HCT116 (cell line): ENCODE measurements around the gene FAM177B. TPM values are rescaled to one million over a fixed set of nuclear protein-coding genes. Genes with fewer than 3 reads are reported as not detected.

Experiments
- ATAC-seq: fragments of 200-7000 bp; cut with Tn5 transposase; 2 replicates; pipeline ENCODE4 v1.9.1; 2020; ENCODE audit warnings: mild to moderate bottlenecking, moderate library complexity
- BruUV-seq: library from RNA; stranded (reverse); fragments of 400-500 nt; replicated peaks from 2 replicates; lab custom pipeline; 2021; lab: Mats Ljungman, UMichigan
- CTCF ChIA-PET: fragments of 300-600 bp; sonication (Branson Sonifier 250); formaldehyde crosslinking; loops from one replicate; lab custom pipeline; 2021; ENCODE audit warnings: antibody characterized with exemption; lab: Charles Lee
- POLR2A ChIA-PET: fragments of 300-600, 350-600 bp; sonication (Branson Sonifier 250); formaldehyde crosslinking; loops from one replicate; lab custom pipeline; 2021; ENCODE audit warnings: antibody characterized with exemption; lab: Charles Lee
- RAD21 ChIA-PET, 2 experiments: fragments of 300-600 bp; sonication (Branson Sonifier 250); formaldehyde crosslinking; loops; one replicate each; lab custom pipeline; 2023; ENCODE audit warnings: low total read pairs in 2 of 2; ENCODE audit not compliant: uncharacterized antibody in 2 of 2, unreplicated experiment in 2 of 2, low non-redundant PET in 1 of 2; lab: Charles Lee
- DNase-seq: peaks from one replicate; pipeline ENCODE4 v3.0.0-alpha.2; 2010; ENCODE audit warnings: low read depth, low spot score
- H2AFZ ChIP-seq: fragments of 200-600 bp; shearing (Covaris generic), sonication (generic); 2 replicates; pipeline ENCODE4 v1.6.1; 2017; ENCODE audit warnings: low read depth, mixed run types, mixed read lengths, antibody characterized with exemption, low read length; ENCODE audit not compliant: poor library complexity, severe bottlenecking
- H3K27ac ChIP-seq: 2 replicates; pipeline ENCODE4 v1.5.1; 2012; ENCODE audit warnings: low read depth, low read length
- H3K27me3 ChIP-seq: fragments of 200-600 bp; sonication (generic); 2 replicates; pipeline ENCODE4 v1.6.1; 2016; ENCODE audit warnings: mixed run types, low read length, mixed read lengths; ENCODE audit not compliant: insufficient read depth
- H3K36me3 ChIP-seq, 2 experiments: fragments of 200-500 bp in 1 of 2; fragments of 200-600 bp in 1 of 2; sonication (Bioruptor generic) in 1 of 2; sonication (generic) in 1 of 2; 2 replicates each; pipeline versions ENCODE4 v1.5.1 to v1.6.1; 2014 to 2016; ENCODE audit warnings: low read length in 2 of 2, inconsistent platforms in 1 of 2, mixed read lengths in 1 of 2, mixed run types in 1 of 2; ENCODE audit not compliant: insufficient read depth in 2 of 2, control insufficient read depth in 1 of 2
- H3K4me1 ChIP-seq, 2 experiments: fragments of 200-600 bp in 1 of 2; sonication (generic) in 1 of 2; 2 replicates each; pipeline versions ENCODE4 v1.5.1 to v1.6.1; 2012 to 2017; ENCODE audit warnings: low read length in 2 of 2, inconsistent platforms in 1 of 2, mild to moderate bottlenecking in 1 of 2, mixed read lengths in 1 of 2, mixed run types in 1 of 2, moderate library complexity in 1 of 2; ENCODE audit not compliant: insufficient read depth in 2 of 2, control insufficient read depth in 1 of 2
- H3K4me2 ChIP-seq: fragments of 200-600 bp; sonication (generic); 2 replicates; pipeline ENCODE4 v1.6.1; 2017; ENCODE audit warnings: mixed run types, low read length, mixed read lengths
- H3K4me3 ChIP-seq, 2 experiments: fragments of 200-600 bp in 1 of 2; sonication (generic) in 1 of 2; replicated peaks in 1 of 2; 2 replicates each; pipeline ENCODE4 v1.5.1; 2011 to 2016; ENCODE audit warnings: low read length in 2 of 2, control low read depth in 1 of 2, low read depth in 1 of 2, mild to moderate bottlenecking in 1 of 2, mixed read lengths in 1 of 2, mixed run types in 1 of 2
- H3K79me2 ChIP-seq: fragments of 200-600 bp; sonication (generic); 2 replicates; pipeline ENCODE4 v1.6.1; 2017; ENCODE audit warnings: mild to moderate bottlenecking, mixed run types, low read length, moderate library complexity, mixed read lengths; ENCODE audit not compliant: insufficient read depth
- H3K9ac ChIP-seq: fragments of 200-600 bp; sonication (generic); 2 replicates; pipeline ENCODE4 v1.6.1; 2016; ENCODE audit warnings: low read length, mixed read lengths
- H3K9me2 ChIP-seq: fragments of 200-600 bp; sonication (generic), shearing (Covaris generic); 2 replicates; pipeline ENCODE4 v1.6.1; 2017; ENCODE audit warnings: mixed run types, mild to moderate bottlenecking, moderate library complexity; ENCODE audit not compliant: insufficient read depth
- H3K9me3 ChIP-seq, 2 experiments: fragments of 200-500 bp in 1 of 2; fragments of 200-600 bp in 1 of 2; sonication (Bioruptor generic) in 1 of 2; sonication (generic) in 1 of 2; 2 replicates each; pipeline ENCODE4 v1.6.1; 2014 to 2017; ENCODE audit warnings: low read length in 2 of 2, mixed read lengths in 2 of 2, inconsistent platforms in 1 of 2, low read depth in 1 of 2, mild to moderate bottlenecking in 1 of 2, mixed run types in 1 of 2, moderate library complexity in 1 of 2; ENCODE audit not compliant: control insufficient read depth in 1 of 2, insufficient read depth in 1 of 2
- H4K20me1 ChIP-seq: fragments of 200-600 bp; sonication (generic), shearing (Covaris generic); 2 replicates; pipeline ENCODE4 v1.6.1; 2017; ENCODE audit warnings: mixed run types, mild to moderate bottlenecking, moderate library complexity; ENCODE audit not compliant: insufficient read depth
- CBX3 ChIP-seq: IDR thresholded peaks from 2 replicates; pipeline ENCODE4 v1.6.1; 2012; ENCODE audit warnings: low read depth
- CEBPB ChIP-seq: IDR thresholded peaks from 2 replicates; pipeline ENCODE4 v1.6.1; 2012; ENCODE audit warnings: low read depth
- ELF1 ChIP-seq: IDR thresholded peaks from 2 replicates; pipeline ENCODE4 v1.6.1; 2012; ENCODE audit warnings: low read depth, borderline replicate concordance
- EZH2phosphoT487 ChIP-seq: fragments of 200-600 bp; IDR thresholded peaks from 2 replicates; pipeline ENCODE4 v1.6.1; 2018; ENCODE audit warnings: antibody characterized with exemption, borderline replicate concordance
- JUND ChIP-seq: IDR thresholded peaks from 2 replicates; pipeline ENCODE4 v1.6.1; 2012
- POLR2A ChIP-seq: IDR thresholded peaks from 2 replicates; pipeline ENCODE4 v1.7.0; 2011; ENCODE audit warnings: borderline replicate concordance; ENCODE audit not compliant: insufficient read depth, insufficient read length; ENCODE audit errors: extremely low read depth
- POLR2AphosphoS5 ChIP-seq: IDR thresholded peaks from 2 replicates; pipeline ENCODE4 v1.6.1; 2011; ENCODE audit warnings: mild to moderate bottlenecking, low read depth, low read length, moderate library complexity
- RAD21 ChIP-seq: IDR thresholded peaks from 2 replicates; pipeline ENCODE4 v1.6.1; 2012; ENCODE audit warnings: low read depth, mild to moderate bottlenecking
- SP1 ChIP-seq: IDR thresholded peaks from 2 replicates; pipeline ENCODE4 v1.6.1; 2012; ENCODE audit warnings: low read depth
- SRF ChIP-seq: IDR thresholded peaks from 2 replicates; pipeline ENCODE4 v1.6.1; 2012; ENCODE audit warnings: low read depth
- ZFX ChIP-seq: fragments of 450-650 bp; IDR thresholded peaks from 2 replicates; pipeline ENCODE4 v1.6.1; 2017
- intact Hi-C: fragments of 100-400 bp; cut with micrococcal nuclease; formaldehyde crosslinking; loops from 2 replicates; pipeline ENCODE4 v1.10.0; 2022
- total RNA-seq: library from RNA; stranded (reverse); gene quantifications from one replicate; pipeline ENCODE4 v1.2.1, GENCODE V29; 2021; ENCODE audit not compliant: unreplicated experiment
- TF ChIP-seq, protein P1 (sequence below): IDR thresholded peaks from 2 replicates; pipeline ENCODE4 v1.6.1; 2011; ENCODE audit warnings: mild to moderate bottlenecking, low read length, moderate library complexity; ENCODE audit not compliant: insufficient replicate concordance; ENCODE audit errors: extremely low read depth
- TF ChIP-seq, protein P2 (sequence below): IDR thresholded peaks from 2 replicates; pipeline ENCODE4 v1.6.1; 2012

The FAM177B gene
- total RNA-seq, 1 experiment from 2014 or later, result not detected

DNA sequence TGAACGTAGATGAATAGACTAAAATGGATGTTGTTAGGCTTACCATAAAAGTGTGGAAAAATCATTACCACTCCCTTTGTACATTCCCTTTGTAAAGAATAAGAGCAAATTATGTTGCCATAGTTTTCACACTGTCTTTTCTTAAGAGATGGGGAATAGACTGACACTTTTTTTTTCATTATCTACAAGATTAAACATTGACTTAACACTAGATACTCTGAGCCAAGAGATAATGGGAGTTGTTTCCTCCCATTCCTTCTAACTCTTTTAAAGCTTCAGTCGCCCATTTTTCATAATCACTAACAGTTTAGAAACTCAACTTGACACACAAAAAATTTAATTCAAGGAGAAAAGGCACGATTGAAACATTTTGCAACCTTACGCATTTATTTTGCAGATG is 34.8 kb upstream of the FAM177B start (continued):
- TF ChIP-seq, protein P1, sequence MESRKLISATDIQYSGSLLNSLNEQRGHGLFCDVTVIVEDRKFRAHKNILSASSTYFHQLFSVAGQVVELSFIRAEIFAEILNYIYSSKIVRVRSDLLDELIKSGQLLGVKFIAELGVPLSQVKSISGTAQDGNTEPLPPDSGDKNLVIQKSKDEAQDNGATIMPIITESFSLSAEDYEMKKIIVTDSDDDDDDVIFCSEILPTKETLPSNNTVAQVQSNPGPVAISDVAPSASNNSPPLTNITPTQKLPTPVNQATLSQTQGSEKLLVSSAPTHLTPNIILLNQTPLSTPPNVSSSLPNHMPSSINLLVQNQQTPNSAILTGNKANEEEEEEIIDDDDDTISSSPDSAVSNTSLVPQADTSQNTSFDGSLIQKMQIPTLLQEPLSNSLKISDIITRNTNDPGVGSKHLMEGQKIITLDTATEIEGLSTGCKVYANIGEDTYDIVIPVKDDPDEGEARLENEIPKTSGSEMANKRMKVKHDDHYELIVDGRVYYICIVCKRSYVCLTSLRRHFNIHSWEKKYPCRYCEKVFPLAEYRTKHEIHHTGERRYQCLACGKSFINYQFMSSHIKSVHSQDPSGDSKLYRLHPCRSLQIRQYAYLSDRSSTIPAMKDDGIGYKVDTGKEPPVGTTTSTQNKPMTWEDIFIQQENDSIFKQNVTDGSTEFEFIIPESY, result no peak
- no peak for TF ChIP-seq POLR2AphosphoS5
- TF ChIP-seq CBX3, result no peak
- TF ChIP-seq, protein P2, sequence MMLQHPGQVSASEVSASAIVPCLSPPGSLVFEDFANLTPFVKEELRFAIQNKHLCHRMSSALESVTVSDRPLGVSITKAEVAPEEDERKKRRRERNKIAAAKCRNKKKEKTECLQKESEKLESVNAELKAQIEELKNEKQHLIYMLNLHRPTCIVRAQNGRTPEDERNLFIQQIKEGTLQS, result no peak
- no peak for TF ChIP-seq RAD21
- TF ChIP-seq ELF1, result no peak
- TF ChIP-seq ZFX, result no peak
- TF ChIP-seq POLR2A, result no peak

DNA sequence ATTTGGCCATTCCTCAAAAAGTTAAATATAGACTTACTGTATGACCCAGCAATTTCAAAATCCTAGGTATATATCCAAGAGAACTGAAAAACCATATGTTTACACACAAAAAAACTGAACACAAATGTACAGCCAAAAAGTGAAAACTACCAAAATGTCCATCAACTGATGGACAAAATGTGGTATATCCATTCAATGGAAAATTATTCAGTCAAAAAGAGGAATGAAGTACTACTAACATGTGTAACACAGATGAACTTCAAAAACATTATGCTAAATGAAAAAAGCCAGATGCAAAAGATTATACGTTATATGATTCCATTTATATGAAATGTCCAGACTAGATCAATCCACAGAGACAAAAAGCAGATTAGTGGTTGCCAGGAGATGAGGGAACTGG is 32.7 kb upstream of the FAM177B start:
- RAD21 ChIA-PET, result no interaction called here
- H4K20me1 ChIP-seq, result no peaks in the 10 kb centered on the region
- no peak for TF ChIP-seq RAD21
- no peak for TF ChIP-seq CEBPB
- no peak for TF ChIP-seq SRF
- TF ChIP-seq CBX3, result no peak
- TF ChIP-seq, protein P2, result no peak
- TF ChIP-seq ZFX, result no peak
- no peak for TF ChIP-seq POLR2AphosphoS5
- no peak for TF ChIP-seq POLR2A
- no peak for TF ChIP-seq EZH2phosphoT487
- no peak for TF ChIP-seq JUND
- no peak for TF ChIP-seq SP1
- TF ChIP-seq, all 23 proteins: peak for 0
- intact Hi-C loops, result no loop called here
- Histone ChIP-seq H3K4me3 (no peak overlapping the region), H2AFZ (no peak overlapping the region), H3K9me3 (no peaks in the 10 kb centered on the region), H3K9ac (no peak overlapping the region), H3K4me2 (no peak overlapping the region), H3K27ac (no peak overlapping the region), H3K79me2 (peaks cover 59% of the 10 kb centered on the region), H3K36me3 (peaks cover 10% of the 10 kb centered on the region in 2 experiments; a peak in 3 of 4 replicates), H3K4me1 (no peaks in the 10 kb centered on the region), H3K27me3 (no peaks in the 10 kb centered on the region), H3K9me2 (no peaks in the 10 kb centered on the region)
- ChIA-PET POLR2A (no interaction called here), CTCF (no interaction called here)
- DNase-seq (no peak), ATAC-seq (no peak)
- BruUV-seq, result no TSS peak
